ENCODE results near the gene ABCA13. TPM values are rescaled to one million over a fixed set of nuclear protein-coding genes. Genes with fewer than 3 reads are reported as not detected.

Gene ABCA13
- total RNA-seq, 1 donor from 2014 or later: 0.34 TPM

GRCh38 chr7:48298779-48299178 lies 127.5 kb downstream of the ABCA13 start:
- H3K9me3 ChIP-seq (ENCODE audit: insufficient read depth, low read depth, low read length): no peaks in the 10 kb centered on the region
- peaks cover 5% of the 10 kb centered on the region for H3K4me1 Mint-ChIP-seq (ENCODE audit: low read depth, unreplicated experiment)
- H3K27ac Mint-ChIP-seq (ENCODE audit: unreplicated experiment): peak overlapping the region; percentile 0
- H3K27me3 Mint-ChIP-seq (ENCODE audit: low read depth, unreplicated experiment): no peaks in the 10 kb centered on the region
- no peaks in the 10 kb centered on the region for H3K36me3 Mint-ChIP-seq (ENCODE audit: low read depth, unreplicated experiment)
- peak overlapping the region; percentile 27 for H3K9ac ChIP-seq (ENCODE audit: low read length)
- H3K36me3 ChIP-seq (ENCODE audit: insufficient read depth, low read length): no peaks in the 10 kb centered on the region
- H3K4me2 ChIP-seq (ENCODE audit: low read length): peak overlapping the region; percentile 29
- no peak overlapping the region for H3K4me3 ChIP-seq (ENCODE audit: insufficient read depth, low read depth, low read length)
- TF ChIP-seq, protein P1, sequence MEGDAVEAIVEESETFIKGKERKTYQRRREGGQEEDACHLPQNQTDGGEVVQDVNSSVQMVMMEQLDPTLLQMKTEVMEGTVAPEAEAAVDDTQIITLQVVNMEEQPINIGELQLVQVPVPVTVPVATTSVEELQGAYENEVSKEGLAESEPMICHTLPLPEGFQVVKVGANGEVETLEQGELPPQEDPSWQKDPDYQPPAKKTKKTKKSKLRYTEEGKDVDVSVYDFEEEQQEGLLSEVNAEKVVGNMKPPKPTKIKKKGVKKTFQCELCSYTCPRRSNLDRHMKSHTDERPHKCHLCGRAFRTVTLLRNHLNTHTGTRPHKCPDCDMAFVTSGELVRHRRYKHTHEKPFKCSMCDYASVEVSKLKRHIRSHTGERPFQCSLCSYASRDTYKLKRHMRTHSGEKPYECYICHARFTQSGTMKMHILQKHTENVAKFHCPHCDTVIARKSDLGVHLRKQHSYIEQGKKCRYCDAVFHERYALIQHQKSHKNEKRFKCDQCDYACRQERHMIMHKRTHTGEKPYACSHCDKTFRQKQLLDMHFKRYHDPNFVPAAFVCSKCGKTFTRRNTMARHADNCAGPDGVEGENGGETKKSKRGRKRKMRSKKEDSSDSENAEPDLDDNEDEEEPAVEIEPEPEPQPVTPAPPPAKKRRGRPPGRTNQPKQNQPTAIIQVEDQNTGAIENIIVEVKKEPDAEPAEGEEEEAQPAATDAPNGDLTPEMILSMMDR (IDR thresholded peaks at IDR 0.05; ENCODE audit: insufficient read depth, low read depth, low read length): no peak
- TF ChIP-seq EZH2 (IDR thresholded peaks at IDR 0.05; ENCODE audit: insufficient read depth, low read length): no peak
- FAIRE-seq (peak; percentile 94), DNase-seq (ENCODE audit: low read depth) (peak; percentile 78)
- H3K4me1 ChIP-seq (ENCODE audit: insufficient read depth, low read length): peaks cover 15% of the 10 kb centered on the region
- no peaks in the 10 kb centered on the region for H4K20me1 ChIP-seq (ENCODE audit: insufficient read depth, low read length)
- no peaks in the 10 kb centered on the region for H3K9me3 Mint-ChIP-seq (ENCODE audit: unreplicated experiment)
- H3K4me3 Mint-ChIP-seq (ENCODE audit: unreplicated experiment): no peak overlapping the region
- peak overlapping the region; percentile 61 for H3K27ac ChIP-seq (ENCODE audit: low read depth, low read length)
- H3K27me3 ChIP-seq (ENCODE audit: insufficient read depth, low read length): no peaks in the 10 kb centered on the region
- H2AFZ ChIP-seq (ENCODE audit: low read depth, low read length): no peak overlapping the region
- H3K79me2 ChIP-seq (ENCODE audit: insufficient read depth, low read length): no peaks in the 10 kb centered on the region

- H3K36me3 Mint-ChIP-seq (ENCODE audit: low read depth, unreplicated experiment): no peaks in the 10 kb centered on the region
- no peaks in the 10 kb centered on the region for H3K27me3 Mint-ChIP-seq (ENCODE audit: low read depth, unreplicated experiment)
- peaks cover 15% of the 10 kb centered on the region for H3K4me1 ChIP-seq (ENCODE audit: insufficient read depth, low read length)
- no peaks in the 10 kb centered on the region for H3K9me3 ChIP-seq (ENCODE audit: insufficient read depth, low read depth, low read length)
- no peaks in the 10 kb centered on the region for H4K20me1 ChIP-seq (ENCODE audit: insufficient read depth, low read length)
- H3K36me3 ChIP-seq (ENCODE audit: insufficient read depth, low read length): no peaks in the 10 kb centered on the region
- H3K4me3 ChIP-seq (ENCODE audit: insufficient read depth, low read depth, low read length): no peak overlapping the region
- no peak for FAIRE-seq
- H3K27ac ChIP-seq (ENCODE audit: low read depth, low read length): peak overlapping the region; percentile 61
- H3K9me3 Mint-ChIP-seq (ENCODE audit: unreplicated experiment): no peaks in the 10 kb centered on the region
- no peak overlapping the region for H3K27ac Mint-ChIP-seq (ENCODE audit: unreplicated experiment)
- H3K4me2 ChIP-seq (ENCODE audit: low read length): peak overlapping the region; percentile 29
- no peaks in the 10 kb centered on the region for H3K79me2 ChIP-seq (ENCODE audit: insufficient read depth, low read length)
- no peaks in the 10 kb centered on the region for H3K27me3 ChIP-seq (ENCODE audit: insufficient read depth, low read length)
- H3K4me1 Mint-ChIP-seq (ENCODE audit: low read depth, unreplicated experiment): peaks cover 5% of the 10 kb centered on the region
- no peak overlapping the region for H2AFZ ChIP-seq (ENCODE audit: low read depth, low read length)
- H3K9ac ChIP-seq (ENCODE audit: low read length): peak overlapping the region; percentile 27
- DNase-seq (ENCODE audit: low read depth): peak; percentile 52
- TF ChIP-seq, protein P1 (IDR thresholded peaks at IDR 0.05; ENCODE audit: insufficient read depth, low read depth, low read length): peak; percentile 85
- TF ChIP-seq EZH2 (IDR thresholded peaks at IDR 0.05; ENCODE audit: insufficient read depth, low read length): no peak
- no peak overlapping the region for H3K4me3 Mint-ChIP-seq (ENCODE audit: unreplicated experiment)
Observed at GRCh38 chr7:48299580-48300169, 128.4 kb downstream of the ABCA13 start.

DNA sequence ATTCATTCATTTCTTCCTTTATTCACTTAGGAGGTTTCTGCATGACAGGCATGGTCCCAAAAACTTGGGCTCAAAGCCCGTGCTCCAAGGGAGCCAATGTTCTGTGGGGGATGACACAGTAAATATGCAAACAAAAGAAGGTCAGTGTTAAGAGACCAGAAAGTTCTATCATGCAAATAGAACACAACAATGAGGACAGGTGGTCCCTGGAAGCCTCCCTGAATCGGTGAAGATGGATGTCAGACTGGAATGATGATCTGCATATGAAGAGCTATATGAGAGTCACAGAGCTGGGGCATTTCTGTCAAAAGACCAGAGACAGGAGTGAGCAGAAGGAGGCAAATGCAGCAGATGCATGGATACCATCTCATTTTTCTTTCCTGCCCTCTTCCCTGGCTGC lies 129.0 kb downstream of the ABCA13 start:
- Histone ChIP-seq H3K9me3 (ENCODE audit: insufficient read depth, low read depth, low read length) (no peaks in the 10 kb centered on the region), H3K9ac (ENCODE audit: low read length) (no peak overlapping the region), H3K4me2 (ENCODE audit: low read length) (no peak overlapping the region), H3K4me1 (ENCODE audit: insufficient read depth, low read length) (peaks cover 15% of the 10 kb centered on the region), H3K27me3 (ENCODE audit: insufficient read depth, low read length) (no peaks in the 10 kb centered on the region), H3K27ac (ENCODE audit: low read depth, low read length) (no peak overlapping the region), H3K4me3 (ENCODE audit: insufficient read depth, low read depth, low read length) (no peak overlapping the region), H3K79me2 (ENCODE audit: insufficient read depth, low read length) (no peaks in the 10 kb centered on the region), H3K36me3 (ENCODE audit: insufficient read depth, low read length) (no peaks in the 10 kb centered on the region), H4K20me1 (ENCODE audit: insufficient read depth, low read length) (no peaks in the 10 kb centered on the region), H2AFZ (ENCODE audit: low read depth, low read length) (no peak overlapping the region)
- no peak for TF ChIP-seq EZH2 (IDR thresholded peaks at IDR 0.05; ENCODE audit: insufficient read depth, low read length)
- TF ChIP-seq, protein P1 (IDR thresholded peaks at IDR 0.05; ENCODE audit: insufficient read depth, low read depth, low read length): no peak
- Mint-ChIP-seq H3K4me3 (ENCODE audit: unreplicated experiment) (no peak overlapping the region), H3K9me3 (ENCODE audit: unreplicated experiment) (no peaks in the 10 kb centered on the region), H3K27ac (ENCODE audit: unreplicated experiment) (no peak overlapping the region), H3K4me1 (ENCODE audit: low read depth, unreplicated experiment) (peaks cover 5% of the 10 kb centered on the region), H3K36me3 (ENCODE audit: low read depth, unreplicated experiment) (no peaks in the 10 kb centered on the region), H3K27me3 (ENCODE audit: low read depth, unreplicated experiment) (no peaks in the 10 kb centered on the region)
- DNase-seq (ENCODE audit: low read depth) (no peak), FAIRE-seq (no peak)
